Spleen (tissue), 7 donors: Measurements from ENCODE around the gene ADAM8.

Experiments
- POLR2A ChIP-seq, 3 donors: fragments of 450-650 bp; IDR thresholded peaks; one replicate each; pipeline ENCODE4 v1.5.1; 2017; ENCODE audit warnings: antibody characterized with exemption in 3 of 3, mild to moderate bottlenecking in 1 of 3
- TF ChIP-seq, protein P1 (sequence below), 11 experiments: fragments of 200-600 bp in 7 of 11; fragments of 450-650 bp in 4 of 11; sonication (generic) in 4 of 11; IDR thresholded peaks in 8 of 11; conservative IDR thresholded peaks in 3 of 11; 1 replicate in 7 of 11; 2 replicates in 4 of 11; pipeline versions ENCODE4 v1.4.0 to v1.8.0; 2016 to 2021; ENCODE audit warnings: antibody characterized with exemption in 11 of 11, inconsistent platforms in 4 of 11, mild to moderate bottlenecking in 1 of 11
- donor health status: DM: no; HTN: no; CAD: no; lungs with moderate emphysema.
- donor health status: DM: no; HTN: no; CAD: no.
- donor health status: DM: no; HTN: no; CAD: no.

DNA sequence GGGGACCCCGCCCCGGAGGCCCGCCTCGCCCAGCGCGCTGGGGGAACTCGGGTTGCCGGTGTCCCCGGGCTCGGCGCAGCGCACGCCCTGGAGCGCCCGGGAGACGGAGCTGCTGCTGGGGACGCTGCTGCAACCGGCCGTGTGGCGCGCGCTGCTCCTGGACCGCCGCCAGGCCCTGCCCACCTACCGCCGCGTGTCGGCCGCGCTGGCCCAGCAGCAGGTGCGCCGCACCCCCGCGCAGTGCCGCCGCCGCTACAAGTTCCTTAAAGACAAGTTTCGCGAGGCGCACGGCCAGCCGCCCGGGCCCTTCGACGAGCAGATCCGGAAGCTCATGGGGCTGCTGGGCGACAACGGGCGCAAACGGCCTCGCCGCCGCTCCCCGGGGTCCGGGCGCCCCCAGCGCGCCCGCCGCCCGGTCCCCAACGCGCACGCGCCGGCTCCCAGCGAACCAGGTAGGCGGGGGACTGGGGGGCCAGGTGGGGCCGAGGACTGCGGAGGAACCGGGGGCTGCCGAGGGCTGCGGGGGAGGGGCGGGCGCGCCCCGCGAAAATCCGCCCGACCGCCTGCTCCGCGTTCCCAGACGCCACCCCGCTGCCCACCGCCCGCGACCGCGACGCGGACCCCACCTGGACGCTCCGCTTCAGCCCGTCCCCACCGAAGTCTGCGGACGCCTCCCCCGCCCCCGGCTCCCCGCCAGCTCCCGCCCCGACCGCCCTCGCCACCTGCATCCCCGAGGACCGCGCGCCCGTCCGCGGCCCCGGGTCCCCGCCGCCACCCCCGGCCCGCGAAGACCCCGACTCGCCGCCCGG, 46.1 kb downstream of the ADAM8 start:
- TF ChIP-seq, protein P1, sequence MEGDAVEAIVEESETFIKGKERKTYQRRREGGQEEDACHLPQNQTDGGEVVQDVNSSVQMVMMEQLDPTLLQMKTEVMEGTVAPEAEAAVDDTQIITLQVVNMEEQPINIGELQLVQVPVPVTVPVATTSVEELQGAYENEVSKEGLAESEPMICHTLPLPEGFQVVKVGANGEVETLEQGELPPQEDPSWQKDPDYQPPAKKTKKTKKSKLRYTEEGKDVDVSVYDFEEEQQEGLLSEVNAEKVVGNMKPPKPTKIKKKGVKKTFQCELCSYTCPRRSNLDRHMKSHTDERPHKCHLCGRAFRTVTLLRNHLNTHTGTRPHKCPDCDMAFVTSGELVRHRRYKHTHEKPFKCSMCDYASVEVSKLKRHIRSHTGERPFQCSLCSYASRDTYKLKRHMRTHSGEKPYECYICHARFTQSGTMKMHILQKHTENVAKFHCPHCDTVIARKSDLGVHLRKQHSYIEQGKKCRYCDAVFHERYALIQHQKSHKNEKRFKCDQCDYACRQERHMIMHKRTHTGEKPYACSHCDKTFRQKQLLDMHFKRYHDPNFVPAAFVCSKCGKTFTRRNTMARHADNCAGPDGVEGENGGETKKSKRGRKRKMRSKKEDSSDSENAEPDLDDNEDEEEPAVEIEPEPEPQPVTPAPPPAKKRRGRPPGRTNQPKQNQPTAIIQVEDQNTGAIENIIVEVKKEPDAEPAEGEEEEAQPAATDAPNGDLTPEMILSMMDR (IDR thresholded peaks at IDR 0.05 in 8 of 11, conservative IDR thresholded peaks at IDR 0.05 in 3 of 11), result no peak
- no peak for TF ChIP-seq POLR2A (IDR thresholded peaks at IDR 0.05)
